ENCODE measurements around the gene SLC16A7. TPM values are rescaled to one million over a fixed set of nuclear protein-coding genes. Genes with fewer than 3 reads are reported as not detected.

SLC16A7 gene
- total and polyA plus RNA-seq, 10 donors = 3.2 to 98.8 (median 60.9) TPM

GRCh38 chr12:59734371-59734770 is 138.5 kb downstream of the SLC16A7 start:
- DNase-seq = no peak
- H3K4me3 ChIP-seq = no peak overlapping the region
- no peaks in the 10 kb centered on the region for H3K27me3 ChIP-seq (replicated peaks in 1 of 7)
- WGBS, 5 donors = 67 to 100% (median 90%) methylated on average over 1 of the region's 1 CpG
- intact Hi-C loops (cut with DNase I; ENCODE audit: low total_unique reads) = no loop called here
- peaks cover 0 to 16% (median 0%) of the 10 kb centered on the region in 6 donors for H3K4me1 ChIP-seq
- no peaks in the 10 kb centered on the region for H3K9me3 ChIP-seq
- H3K36me3 ChIP-seq = peaks cover 0 to 19% (median 0%) of the 10 kb centered on the region in 6 donors
- H3K27ac ChIP-seq = no peak overlapping the region
- TF ChIP-seq POLR2AphosphoS5 (IDR thresholded peaks at IDR 0.05) (no peak), CTCF (IDR thresholded peaks at IDR 0.05 in 8 of 11, conservative IDR thresholded peaks at IDR 0.05 in 3 of 11) (no peak), POLR2A (IDR thresholded peaks at IDR 0.05) (no peak)

DNA sequence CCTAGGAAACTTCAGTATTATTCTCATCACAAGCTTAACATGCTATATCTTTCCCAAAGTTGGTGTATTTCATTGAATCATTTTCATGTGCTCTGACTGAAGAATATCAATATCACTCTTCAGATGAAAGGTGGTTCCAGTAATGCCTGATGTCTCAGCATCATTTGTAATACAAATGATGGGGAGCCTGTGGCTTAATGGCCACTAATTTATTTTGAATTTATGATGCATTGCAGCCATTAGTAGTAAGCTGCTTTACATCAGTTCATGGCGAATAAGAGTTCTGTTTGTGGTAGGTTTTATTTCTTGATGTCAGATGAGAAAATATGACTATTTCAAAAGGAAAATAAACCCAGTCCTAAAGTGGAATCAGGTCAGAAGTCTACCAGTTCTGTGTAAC is 139.4 kb downstream of the SLC16A7 start:
- Histone ChIP-seq H3K4me3 (no peak overlapping the region), H3K4me1 (peaks cover 0 to 16% (median 0%) of the 10 kb centered on the region in 6 donors), H3K9me3 (no peaks in the 10 kb centered on the region), H3K27ac (no peak overlapping the region), H3K27me3 (replicated peaks in 1 of 7) (no peaks in the 10 kb centered on the region), H3K36me3 (peaks cover 0 to 19% (median 0%) of the 10 kb centered on the region in 6 donors)
- intact Hi-C loops (cut with DNase I; ENCODE audit: low total_unique reads) = no loop called here
- 95 to 100% (median 97%) methylated on average over 1 of the region's 1 CpG for WGBS, 5 donors
- no peak for TF ChIP-seq POLR2AphosphoS5 (IDR thresholded peaks at IDR 0.05)
- DNase-seq = no peak

DNA sequence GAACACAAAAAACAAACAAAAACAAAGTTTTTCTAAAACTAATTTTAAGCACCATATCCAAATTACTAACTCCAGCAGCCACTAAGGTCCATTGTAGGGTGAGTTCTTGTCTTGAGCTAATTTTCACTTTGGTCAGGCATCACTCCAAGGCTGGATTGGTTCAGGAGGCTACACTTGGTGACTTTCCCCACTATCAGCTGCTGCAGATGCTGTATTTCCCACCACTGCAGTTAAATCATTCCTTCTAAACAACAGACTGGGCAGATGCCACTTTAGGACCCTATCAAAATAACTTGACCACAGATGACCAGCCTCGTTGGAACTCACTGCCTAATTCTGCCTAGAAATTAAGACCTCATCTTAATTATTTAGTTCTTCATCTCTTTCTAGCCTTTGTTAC is 140.5 kb downstream of the SLC16A7 start:
- Histone ChIP-seq H3K36me3 (peaks cover 0 to 19% (median 0%) of the 10 kb centered on the region in 6 donors), H3K4me3 (no peak overlapping the region), H3K27me3 (replicated peaks in 1 of 7) (no peaks in the 10 kb centered on the region), H3K4me1 (peaks cover 0 to 16% (median 0%) of the 10 kb centered on the region in 6 donors), H3K9me3 (no peaks in the 10 kb centered on the region), H3K27ac (peak overlapping the region in 3 of 8 donors; percentile 1 to 65 (median 20))
- WGBS, 5 donors = 49 to 79% (median 66%) methylated on average over 1 of the region's 1 CpG
- TF ChIP-seq POLR2AphosphoS5 (IDR thresholded peaks at IDR 0.05) = no peak
- TF ChIP-seq POLR2A (IDR thresholded peaks at IDR 0.05) = no peak
- no peak for TF ChIP-seq CTCF (IDR thresholded peaks at IDR 0.05 in 8 of 11, conservative IDR thresholded peaks at IDR 0.05 in 3 of 11)
- DNase-seq = no peak
- intact Hi-C loops (cut with DNase I; ENCODE audit: low total_unique reads) = no loop called here

- TF ChIP-seq POLR2AphosphoS5 (IDR thresholded peaks at IDR 0.05) (no peak), POLR2A (IDR thresholded peaks at IDR 0.05) (no peak), CTCF (IDR thresholded peaks at IDR 0.05 in 8 of 11, conservative IDR thresholded peaks at IDR 0.05 in 3 of 11) (no peak)
- Histone ChIP-seq H3K4me3 (no peak overlapping the region), H3K27ac (peak overlapping the region in 4 of 8 donors; percentile 1 to 65 (median 40)), H3K27me3 (replicated peaks in 1 of 7) (no peaks in the 10 kb centered on the region), H3K4me1 (peaks cover 0 to 16% (median 0%) of the 10 kb centered on the region in 6 donors), H3K9me3 (no peaks in the 10 kb centered on the region), H3K36me3 (peaks cover 0 to 19% (median 0%) of the 10 kb centered on the region in 6 donors)
- 25 to 63% (median 33%) methylated on average over 1 of the region's 1 CpG for WGBS, 5 donors
- no peak for DNase-seq
- intact Hi-C loops (cut with DNase I; ENCODE audit: low total_unique reads) = no loop called here
These were observed 141.0 kb downstream of the SLC16A7 start for GRCh38 chr12:59736786-59737185.
